Upper lobe of left lung (tissue), 6 donors: Measurements from ENCODE around the gene TMPRSS12. TPM values are rescaled to one million over a fixed set of nuclear protein-coding genes. Genes with fewer than 3 reads are reported as not detected.
"Not testable (repeated sequence)": the region's sequence is repeated elsewhere in the genome, so short reads cannot be mapped to it uniquely, and the experiment has no call there.

Source experiments
- ATAC-seq, 2 donors: fragments of 200-7000 bp; cut with Tn5 transposase; one replicate each; pipeline ENCODE4 v1.9.1; 2022; ENCODE audit warnings: mild to moderate bottlenecking in 2 of 2, moderate library complexity in 2 of 2; ENCODE audit not compliant: low FRiP score in 2 of 2
- DNase-seq, 2 donors: peaks; one replicate each; pipeline ENCODE4 v3.0.0-alpha.2; 2019 to 2020
- H3K27ac ChIP-seq, 4 donors: fragments of 200-600 bp; sonication (generic); one replicate each; pipeline ENCODE4 v1.5.1; 2016 to 2019
- H3K27me3 ChIP-seq, 4 donors: fragments of 200-600 bp; sonication (generic); one replicate each; pipeline ENCODE4 v1.5.1; 2017 to 2019
- H3K36me3 ChIP-seq, 4 donors: fragments of 200-600 bp; sonication (generic); one replicate each; pipeline ENCODE4 v1.5.1; 2016 to 2019
- H3K4me1 ChIP-seq, 4 donors: fragments of 200-600 bp; sonication (generic); one replicate each; pipeline ENCODE4 v1.5.1; 2018 to 2019
- H3K4me3 ChIP-seq, 4 donors: fragments of 200-600 bp; sonication (generic); one replicate each; pipeline ENCODE4 v1.5.1; 2017 to 2019; ENCODE audit warnings: mild to moderate bottlenecking in 2 of 4, moderate library complexity in 1 of 4
- H3K9me3 ChIP-seq, 4 donors: fragments of 200-600 bp; sonication (generic); one replicate each; pipeline ENCODE4 v1.5.1; 2018 to 2019
- EP300 ChIP-seq, 4 donors: sonication (generic); formaldehyde crosslinking; IDR thresholded peaks; one replicate each; pipeline ENCODE4 v1.5.1; 2017; ENCODE audit warnings: antibody characterized with exemption in 4 of 4, control low read depth in 2 of 4
- POLR2A ChIP-seq, 4 donors: fragments of 450-650 bp; IDR thresholded peaks; one replicate each; pipeline ENCODE4 v1.5.1; 2016 to 2017; ENCODE audit warnings: antibody characterized with exemption in 4 of 4, mild to moderate bottlenecking in 2 of 4
- POLR2AphosphoS5 ChIP-seq, 2 donors: sonication (generic); formaldehyde crosslinking; IDR thresholded peaks; one replicate each; pipeline ENCODE4 v1.5.1; 2017; ENCODE audit warnings: antibody characterized with exemption in 2 of 2
- whole genome bisulfite sequencing, 2 donors: methylation state at CpG; one replicate each; pipeline ENCODE4 v1.1.5; 2017 to 2018; 5-methylcytosine and 5-hydroxymethylcytosine counted together
- total RNA-seq, 6 donors: library from RNA; depleted of rRNA in 4 of 6; stranded (reverse); fragments of >200 nt in 4 of 6; gene quantifications; one replicate each; pipeline versions ENCODE4 v1.1.0 to v1.2.1, GENCODE V29; 2016 to 2021
- TF ChIP-seq, protein P1 (sequence below), 6 experiments: fragments of 450-650 bp in 4 of 6; fragments of 200-600 bp in 2 of 6; sonication (generic) in 2 of 6; IDR thresholded peaks; one replicate each; pipeline ENCODE4 v1.5.1; 2016 to 2019; ENCODE audit warnings: antibody characterized with exemption in 6 of 6
- donor health status: DM: no; HTN: no; CAD: no; lungs with moderate emphysema.
- donor health status: DM: no; HTN: yes; CAD: no; lungs with severe emphysema.

The TMPRSS12 gene
- total RNA-seq, 6 donors from 2014 or later: not detected

- H3K9me3 ChIP-seq: peaks cover 0 to 4% (median 0%) of the 10 kb centered on the region in 4 donors
- H3K4me1 ChIP-seq: peaks cover 0 to 3% (median 0%) of the 10 kb centered on the region in 4 donors
- H3K4me3 ChIP-seq: no peak overlapping the region
- no peak for ATAC-seq
- no peaks in the 10 kb centered on the region for H3K27me3 ChIP-seq
- no peak overlapping the region for H3K27ac ChIP-seq
- DNase-seq: no peak
- 67 to 71% methylated on average over 6 of the region's 7 CpGs for WGBS, 2 donors
- TF ChIP-seq EP300 (IDR thresholded peaks at IDR 0.05): no peak
- no peak for TF ChIP-seq POLR2AphosphoS5 (IDR thresholded peaks at IDR 0.05)
- TF ChIP-seq POLR2A (IDR thresholded peaks at IDR 0.05): no peak
- TF ChIP-seq, protein P1, sequence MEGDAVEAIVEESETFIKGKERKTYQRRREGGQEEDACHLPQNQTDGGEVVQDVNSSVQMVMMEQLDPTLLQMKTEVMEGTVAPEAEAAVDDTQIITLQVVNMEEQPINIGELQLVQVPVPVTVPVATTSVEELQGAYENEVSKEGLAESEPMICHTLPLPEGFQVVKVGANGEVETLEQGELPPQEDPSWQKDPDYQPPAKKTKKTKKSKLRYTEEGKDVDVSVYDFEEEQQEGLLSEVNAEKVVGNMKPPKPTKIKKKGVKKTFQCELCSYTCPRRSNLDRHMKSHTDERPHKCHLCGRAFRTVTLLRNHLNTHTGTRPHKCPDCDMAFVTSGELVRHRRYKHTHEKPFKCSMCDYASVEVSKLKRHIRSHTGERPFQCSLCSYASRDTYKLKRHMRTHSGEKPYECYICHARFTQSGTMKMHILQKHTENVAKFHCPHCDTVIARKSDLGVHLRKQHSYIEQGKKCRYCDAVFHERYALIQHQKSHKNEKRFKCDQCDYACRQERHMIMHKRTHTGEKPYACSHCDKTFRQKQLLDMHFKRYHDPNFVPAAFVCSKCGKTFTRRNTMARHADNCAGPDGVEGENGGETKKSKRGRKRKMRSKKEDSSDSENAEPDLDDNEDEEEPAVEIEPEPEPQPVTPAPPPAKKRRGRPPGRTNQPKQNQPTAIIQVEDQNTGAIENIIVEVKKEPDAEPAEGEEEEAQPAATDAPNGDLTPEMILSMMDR (IDR thresholded peaks at IDR 0.05): no peak
- H3K36me3 ChIP-seq: no peaks in the 10 kb centered on the region
Measured at GRCh38 chr12:50841716-50842531, 802 bp upstream of the TMPRSS12 start.

DNA sequence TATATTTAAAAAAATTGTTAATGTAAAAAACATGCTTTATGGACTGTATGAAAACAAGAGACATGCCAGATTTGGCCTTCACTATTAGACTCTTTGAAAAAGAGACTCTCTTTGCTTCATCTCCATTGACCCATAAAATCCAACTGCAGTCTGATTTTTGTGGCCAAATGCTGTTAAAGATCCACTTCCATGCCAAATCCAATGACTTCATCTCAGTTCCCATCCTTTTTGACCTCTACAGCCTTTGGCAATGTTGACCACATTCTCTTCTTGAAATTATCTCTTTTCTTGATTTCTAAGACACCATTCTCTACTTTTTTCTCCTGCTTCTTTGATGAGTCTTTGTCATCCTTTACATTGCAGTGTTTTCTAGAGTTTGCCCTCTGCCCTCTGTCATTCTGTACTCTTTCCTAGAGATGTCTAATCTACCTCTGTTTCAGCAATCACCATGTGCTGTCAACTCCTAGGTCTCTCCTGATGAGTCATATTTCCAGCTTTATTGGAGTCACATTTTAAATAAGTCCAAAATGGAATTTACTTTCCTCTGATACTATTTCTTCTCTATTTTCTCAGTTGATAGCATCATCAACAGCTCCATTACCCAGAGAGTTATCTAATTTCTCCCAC lies 2.4 kb downstream of the TMPRSS12 start:
- ATAC-seq (no peak), DNase-seq (no peak)
- Histone ChIP-seq H3K4me3 (no peak overlapping the region), H3K27me3 (no peaks in the 10 kb centered on the region), H3K9me3 (peaks cover 0 to 4% (median 0%) of the 10 kb centered on the region in 4 donors), H3K27ac (no peak overlapping the region), H3K36me3 (no peaks in the 10 kb centered on the region), H3K4me1 (peaks cover 0 to 3% (median 0%) of the 10 kb centered on the region in 4 donors)
- no peak for TF ChIP-seq POLR2A (IDR thresholded peaks at IDR 0.05)
- TF ChIP-seq, protein P1 (IDR thresholded peaks at IDR 0.05): no peak
- TF ChIP-seq POLR2AphosphoS5 (IDR thresholded peaks at IDR 0.05): no peak
- TF ChIP-seq EP300 (IDR thresholded peaks at IDR 0.05): no peak

DNA sequence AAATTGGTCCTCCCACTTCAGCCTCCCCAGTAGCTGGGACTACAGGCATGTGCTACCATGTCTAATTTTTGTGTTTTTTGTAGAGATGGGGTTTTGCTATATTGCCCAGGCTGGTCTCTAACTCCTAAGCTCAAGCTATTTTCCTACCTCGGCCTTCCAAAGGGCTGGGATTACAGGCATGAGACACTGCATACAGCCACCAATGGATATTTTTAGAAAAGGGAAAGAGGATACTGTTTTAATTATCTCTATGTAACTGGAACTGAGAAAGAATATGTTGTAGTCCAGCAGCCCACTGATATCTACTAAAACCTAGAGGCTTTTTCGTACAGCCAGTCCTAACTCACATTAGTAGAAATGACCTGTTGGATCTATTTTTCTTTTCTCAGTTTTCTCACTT lies 6.2 kb downstream of the TMPRSS12 start:
- Histone ChIP-seq H3K4me1 (no peaks in the 10 kb centered on the region), H3K36me3 (no peaks in the 10 kb centered on the region), H3K27me3 (no peaks in the 10 kb centered on the region), H3K4me3 (no peak overlapping the region), H3K9me3 (no peaks in the 10 kb centered on the region), H3K27ac (no peak overlapping the region)
- WGBS, 2 donors: 83 to 97% methylated on average over 2 of the region's 2 CpGs
- DNase-seq (no peak), ATAC-seq (no peak)
- TF ChIP-seq, protein P1 (IDR thresholded peaks at IDR 0.05): no peak
- no peak for TF ChIP-seq EP300 (IDR thresholded peaks at IDR 0.05)
- no peak for TF ChIP-seq POLR2AphosphoS5 (IDR thresholded peaks at IDR 0.05)
- no peak for TF ChIP-seq POLR2A (IDR thresholded peaks at IDR 0.05)

GRCh38 chr12:50855218-50855617 lies 12.5 kb downstream of the TMPRSS12 start:
- not testable (repeated sequence) for H3K4me1 ChIP-seq, H3K36me3 ChIP-seq, ATAC-seq, H3K9me3 ChIP-seq, H3K27me3 ChIP-seq, H3K4me3 ChIP-seq, H3K27ac ChIP-seq, DNase-seq
- WGBS, 2 donors: 95 to 100% methylated on average over 1 of the region's 1 CpG

GRCh38 chr12:50855679-50856078 lies 13.0 kb downstream of the TMPRSS12 start:
- not testable (repeated sequence) for H3K9me3 ChIP-seq, H3K36me3 ChIP-seq, ATAC-seq, H3K4me1 ChIP-seq, DNase-seq, H3K27me3 ChIP-seq, H3K27ac ChIP-seq, H3K4me3 ChIP-seq
- 75 to 78% methylated on average over 2 of the region's 2 CpGs for WGBS, 2 donors
